GM18526 (cell line): ENCODE data around the gene CAPN13.

Source experiments
- POLR2A ChIP-seq: IDR thresholded peaks from 3 replicates; pipeline ENCODE4 v1.6.1; 2011; ENCODE audit not compliant: insufficient read length; ENCODE audit errors: extremely low read depth

The CAPN13 gene

GRCh38 chr2:30807249-30807648 lies at the start of gene CAPN13:
Gene CAPN13, minus strand, starts transcription at chr2:30807446. Its CDS starts 20,121 bp downstream, at chr2:30787325.
- TF ChIP-seq POLR2A: no peak

GRCh38 chr2:30847841-30848240 lies 40.6 kb upstream of the CAPN13 start:
- TF ChIP-seq POLR2A: no peak

GRCh38 chr2:30847329-30847728 lies 40.1 kb upstream of the CAPN13 start:
- TF ChIP-seq POLR2A: no peak

- no peak for TF ChIP-seq POLR2A
Measured at GRCh38 chr2:30828586-30828985, 21.3 kb upstream of the CAPN13 start.

- no peak for TF ChIP-seq POLR2A
Measured at GRCh38 chr2:30826916-30827315, 19.7 kb upstream of the CAPN13 start.

- no peak for TF ChIP-seq POLR2A
Measured at GRCh38 chr2:30826481-30826880, 19.2 kb upstream of the CAPN13 start.

GRCh38 chr2:30823452-30823851 lies 16.2 kb upstream of the CAPN13 start:
- no peak for TF ChIP-seq POLR2A

GRCh38 chr2:30821960-30822359 lies 14.7 kb upstream of the CAPN13 start:
- TF ChIP-seq POLR2A: no peak

- no peak for TF ChIP-seq POLR2A
Measured at GRCh38 chr2:30820381-30821055, 13.3 kb upstream of the CAPN13 start.

- no peak for TF ChIP-seq POLR2A
Measured at GRCh38 chr2:30809938-30810337, 2.7 kb upstream of the CAPN13 start.

- no peak for TF ChIP-seq POLR2A
Measured at GRCh38 chr2:30808695-30809094, 1.4 kb upstream of the CAPN13 start.

- no peak for TF ChIP-seq POLR2A
Measured at GRCh38 chr2:30803281-30803680, 4.0 kb downstream of the CAPN13 start.

- TF ChIP-seq POLR2A: no peak
Measured at GRCh38 chr2:30802611-30803010, 4.6 kb downstream of the CAPN13 start.

GRCh38 chr2:30801821-30802455 lies 5.3 kb downstream of the CAPN13 start:
- TF ChIP-seq POLR2A: no peak

- TF ChIP-seq POLR2A: no peak
Measured at GRCh38 chr2:30800159-30800558, 7.1 kb downstream of the CAPN13 start.

- TF ChIP-seq POLR2A: no peak
Measured at GRCh38 chr2:30799366-30799765, 7.9 kb downstream of the CAPN13 start.

GRCh38 chr2:30798536-30798991 lies 8.7 kb downstream of the CAPN13 start:
- TF ChIP-seq POLR2A: no peak

- no peak for TF ChIP-seq POLR2A
Measured at GRCh38 chr2:30797381-30798015, 9.7 kb downstream of the CAPN13 start.
